ENCODE results near the gene SLC9A8. TPM values are rescaled to one million over a fixed set of nuclear protein-coding genes. Genes with fewer than 3 reads are reported as not detected.
"Not testable (repeated sequence)": the region's sequence is repeated elsewhere in the genome, so short reads cannot be mapped to it uniquely, and the experiment has no call there.

SLC9A8 gene
- total and polyA plus RNA-seq, 2 experiments from 2014 or later, result 4.2 to 5.0 TPM

GRCh38 chr20:49783021-49783995 lies 29.3 kb upstream of the SLC9A8 start:
- H3K9ac ChIP-seq; H3K27me3 ChIP-seq (replicated peaks; ENCODE audit: insufficient read depth); H3K4me2 ChIP-seq (ENCODE audit: unreplicated experiment); H3F3A ChIP-seq (ENCODE audit: insufficient read depth); H3K36me3 ChIP-seq (ENCODE audit: low read depth); H3K9me3 ChIP-seq (ENCODE audit: low read depth); H2AFZ ChIP-seq; in situ Hi-C loops (cut with MboI); H3K27ac ChIP-seq; DNase-seq; H3K9me2 ChIP-seq (ENCODE audit: insufficient read depth); H3K4me1 ChIP-seq (ENCODE audit: insufficient read depth); H4K20me1 ChIP-seq (ENCODE audit: insufficient read depth); H3K4me3 ChIP-seq; H3K79me2 ChIP-seq (ENCODE audit: insufficient read depth): not testable (repeated sequence)
- 86 to 87% methylated on average over 17 of the region's 17 CpGs for WGBS, 2 experiments (ENCODE audit: low coverage in 1 of 2, low lambda C conversion rate in 2 of 2, missing lambda C conversion rate in 2 of 2)

DNA sequence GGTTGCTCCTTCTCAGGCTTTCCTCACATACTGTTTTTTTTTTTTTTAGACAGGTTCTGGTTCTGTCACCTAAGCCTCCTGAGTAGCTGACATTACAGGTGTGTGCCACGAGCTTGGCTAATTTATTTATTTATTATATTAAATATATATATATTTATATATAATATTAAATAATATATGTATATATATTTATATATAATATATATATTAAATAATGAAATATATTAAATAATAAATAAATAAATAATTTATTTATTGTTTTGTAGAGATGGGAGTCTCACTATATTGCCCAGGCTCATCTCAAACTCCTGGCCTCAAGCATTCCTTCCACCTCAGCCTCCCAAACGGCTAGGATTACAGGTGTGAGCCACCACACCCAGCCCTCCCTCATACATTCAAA lies 28.3 kb upstream of the SLC9A8 start:
- Histone ChIP-seq H3K27ac (no peak overlapping the region), H3K4me3 (no peak overlapping the region), H3K9me3 (ENCODE audit: low read depth) (no peaks in the 10 kb centered on the region), H3F3A (ENCODE audit: insufficient read depth) (no peaks in the 10 kb centered on the region), H3K4me2 (ENCODE audit: unreplicated experiment) (no peak overlapping the region), H3K36me3 (ENCODE audit: low read depth) (no peaks in the 10 kb centered on the region), H3K4me1 (ENCODE audit: insufficient read depth) (no peaks in the 10 kb centered on the region), H3K27me3 (replicated peaks; ENCODE audit: insufficient read depth) (no peaks in the 10 kb centered on the region), H2AFZ (no peak overlapping the region), H3K79me2 (ENCODE audit: insufficient read depth) (no peaks in the 10 kb centered on the region), H3K9me2 (ENCODE audit: insufficient read depth) (no peaks in the 10 kb centered on the region), H4K20me1 (ENCODE audit: insufficient read depth) (no peaks in the 10 kb centered on the region), H3K9ac (no peak overlapping the region)
- TF ChIP-seq EZH2phosphoT487 (IDR thresholded peaks at IDR 0.05; ENCODE audit: insufficient read depth, low read depth), result no peak
- no peak for TF ChIP-seq EZH2 (IDR thresholded peaks at IDR 0.05; ENCODE audit: insufficient read depth, poor library complexity, severe bottlenecking)
- WGBS, 2 experiments (ENCODE audit: low coverage in 1 of 2, low lambda C conversion rate in 2 of 2, missing lambda C conversion rate in 2 of 2), result 80 to 86% methylated on average over 2 of the region's 2 CpGs
- DNase-seq, result no peak
- in situ Hi-C loops (cut with MboI), result no loop called here

DNA sequence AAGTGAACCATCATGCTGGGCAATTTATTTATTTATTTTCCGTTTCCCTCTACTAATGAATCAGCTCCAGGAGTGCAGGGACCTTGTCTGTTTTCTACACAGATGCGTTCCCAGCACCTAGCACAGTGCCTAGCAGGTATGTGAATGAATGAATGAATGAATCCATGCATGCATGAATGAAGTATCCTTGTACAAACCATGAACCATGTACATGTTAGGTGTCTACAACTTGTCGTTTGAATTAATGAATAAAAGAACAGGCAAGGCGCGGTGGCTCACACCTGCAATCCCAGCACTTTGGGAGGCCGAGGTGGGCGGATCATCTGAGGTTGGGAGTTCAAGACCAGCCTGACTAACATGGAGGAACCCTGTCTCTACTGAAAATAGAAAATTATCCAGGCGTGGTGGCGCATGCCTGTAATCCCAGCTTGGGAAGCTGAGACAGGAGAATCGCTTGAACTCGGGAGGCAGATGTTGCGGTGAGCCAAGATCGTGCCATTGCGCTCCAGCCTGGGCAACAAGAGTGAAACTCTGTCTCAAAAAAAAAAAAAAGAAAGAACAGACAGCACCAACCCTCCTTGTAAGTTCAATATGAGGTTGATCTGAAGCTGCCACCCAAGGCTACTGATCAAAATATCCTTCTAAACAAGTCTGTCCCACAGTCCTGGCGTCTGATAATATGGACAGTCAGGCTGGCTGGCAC lies 27.3 kb upstream of the SLC9A8 start:
- Histone ChIP-seq H3K27me3 (replicated peaks; ENCODE audit: insufficient read depth) (no peaks in the 10 kb centered on the region), H3K4me1 (ENCODE audit: insufficient read depth) (no peaks in the 10 kb centered on the region), H3K36me3 (ENCODE audit: low read depth) (no peaks in the 10 kb centered on the region), H3K9me2 (ENCODE audit: insufficient read depth) (no peaks in the 10 kb centered on the region), H3K27ac (no peak overlapping the region), H3F3A (ENCODE audit: insufficient read depth) (no peaks in the 10 kb centered on the region), H3K79me2 (ENCODE audit: insufficient read depth) (no peaks in the 10 kb centered on the region), H3K9me3 (ENCODE audit: low read depth) (no peaks in the 10 kb centered on the region), H3K4me2 (ENCODE audit: unreplicated experiment) (no peak overlapping the region), H4K20me1 (ENCODE audit: insufficient read depth) (no peaks in the 10 kb centered on the region), H3K4me3 (no peak overlapping the region), H2AFZ (no peak overlapping the region), H3K9ac (no peak overlapping the region)
- in situ Hi-C loops (cut with MboI), result no loop called here
- TF ChIP-seq EZH2 (IDR thresholded peaks at IDR 0.05; ENCODE audit: insufficient read depth, poor library complexity, severe bottlenecking), result no peak
- no peak for TF ChIP-seq EZH2phosphoT487 (IDR thresholded peaks at IDR 0.05; ENCODE audit: insufficient read depth, low read depth)
- 82 to 85% methylated on average over 15 of the region's 15 CpGs for WGBS, 2 experiments (ENCODE audit: low coverage in 1 of 2, low lambda C conversion rate in 2 of 2, missing lambda C conversion rate in 2 of 2)
- no peak for DNase-seq

GRCh38 chr20:49785852-49786175 lies 26.8 kb upstream of the SLC9A8 start:
- H3K9me2 ChIP-seq (ENCODE audit: insufficient read depth), result no peaks in the 10 kb centered on the region
- no peak overlapping the region for H2AFZ ChIP-seq
- no peak overlapping the region for H3K9ac ChIP-seq
- H3K4me2 ChIP-seq (ENCODE audit: unreplicated experiment), result no peak overlapping the region
- no peaks in the 10 kb centered on the region for H4K20me1 ChIP-seq (ENCODE audit: insufficient read depth)
- H3K27ac ChIP-seq, result no peak overlapping the region
- TF ChIP-seq EZH2phosphoT487 (IDR thresholded peaks at IDR 0.05; ENCODE audit: insufficient read depth, low read depth), result no peak
- no peaks in the 10 kb centered on the region for H3F3A ChIP-seq (ENCODE audit: insufficient read depth)
- WGBS, 2 experiments (ENCODE audit: low coverage in 1 of 2, low lambda C conversion rate in 2 of 2, missing lambda C conversion rate in 2 of 2), result 97 to 99% methylated on average over 4 of the region's 4 CpGs
- in situ Hi-C loops (cut with MboI), result no loop called here
- H3K9me3 ChIP-seq (ENCODE audit: low read depth), result no peaks in the 10 kb centered on the region
- no peak overlapping the region for H3K4me3 ChIP-seq
- H3K27me3 ChIP-seq (replicated peaks; ENCODE audit: insufficient read depth), result no peaks in the 10 kb centered on the region
- H3K79me2 ChIP-seq (ENCODE audit: insufficient read depth), result no peaks in the 10 kb centered on the region
- H3K36me3 ChIP-seq (ENCODE audit: low read depth), result no peaks in the 10 kb centered on the region
- no peak for DNase-seq
- no peaks in the 10 kb centered on the region for H3K4me1 ChIP-seq (ENCODE audit: insufficient read depth)
